GM18520 (cell line): ENCODE data around the gene DONSON.
A peak's percentile ranks its signal among the peaks of the same experiment; 100 is the strongest.

Experiments
- ATAC-seq: cut with Tn5 transposase; IDR thresholded peaks from one replicate; pipeline ENCODE4 v1.9.1; 2021; ENCODE audit not compliant: unreplicated experiment

DONSON gene

GRCh38 chr21:33542640-33543504 is 45.6 kb downstream of the DONSON start, which contains the start of gene SON:
TSS of gene SON (plus strand) at chr21:33543038. CDS start at chr21:33543093, 55 bp downstream.
- ATAC-seq: peak; percentile 90

DNA sequence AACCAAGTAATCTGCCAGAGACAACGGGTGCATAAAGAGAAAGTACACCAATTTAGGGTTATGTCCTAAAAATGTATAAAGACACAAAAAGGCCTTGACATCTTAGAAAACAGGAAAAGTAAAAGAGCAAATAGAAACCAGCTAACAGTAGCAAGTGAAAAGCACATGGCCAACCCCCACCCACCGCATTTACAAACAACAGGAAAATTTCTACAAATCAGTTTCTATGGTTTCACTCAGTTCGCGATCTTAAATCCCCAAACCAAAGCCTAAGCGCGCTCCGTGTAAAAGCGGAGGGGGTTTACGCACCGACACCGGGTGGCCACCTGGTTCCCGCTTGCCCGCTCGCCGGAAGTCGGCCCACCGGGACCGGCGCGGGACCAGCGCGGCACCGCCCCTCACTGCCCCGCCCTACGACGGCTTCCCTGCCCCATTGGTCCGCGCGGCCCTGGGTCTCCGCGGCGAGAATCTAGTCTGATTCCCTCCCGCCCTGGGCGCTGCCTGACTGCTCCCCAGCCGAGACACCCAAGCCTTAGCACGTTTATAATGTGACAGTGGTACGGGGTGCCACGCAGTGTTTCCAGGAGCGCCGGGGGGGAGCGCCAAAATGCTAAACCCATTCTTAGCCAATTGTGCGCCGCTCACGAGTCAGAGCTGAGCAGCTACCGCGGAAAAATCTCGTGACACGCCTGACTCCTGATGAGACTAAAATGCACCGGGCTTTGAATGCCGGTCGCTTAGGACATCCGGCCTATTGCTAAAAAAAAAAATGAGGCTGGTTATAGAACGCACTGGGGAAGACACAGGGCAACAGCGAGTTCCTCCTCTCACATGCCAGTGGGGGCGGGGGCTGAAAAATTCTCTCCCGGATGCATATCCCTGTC is 46.5 kb downstream of the DONSON start, which contains the start of gene GART:
GART (minus strand) TSS at position 362 of the 884 bp plus-strand sequence. CDS start 2,802 bp downstream, outside the sequence.
- peak; percentile 33 for ATAC-seq

DNA sequence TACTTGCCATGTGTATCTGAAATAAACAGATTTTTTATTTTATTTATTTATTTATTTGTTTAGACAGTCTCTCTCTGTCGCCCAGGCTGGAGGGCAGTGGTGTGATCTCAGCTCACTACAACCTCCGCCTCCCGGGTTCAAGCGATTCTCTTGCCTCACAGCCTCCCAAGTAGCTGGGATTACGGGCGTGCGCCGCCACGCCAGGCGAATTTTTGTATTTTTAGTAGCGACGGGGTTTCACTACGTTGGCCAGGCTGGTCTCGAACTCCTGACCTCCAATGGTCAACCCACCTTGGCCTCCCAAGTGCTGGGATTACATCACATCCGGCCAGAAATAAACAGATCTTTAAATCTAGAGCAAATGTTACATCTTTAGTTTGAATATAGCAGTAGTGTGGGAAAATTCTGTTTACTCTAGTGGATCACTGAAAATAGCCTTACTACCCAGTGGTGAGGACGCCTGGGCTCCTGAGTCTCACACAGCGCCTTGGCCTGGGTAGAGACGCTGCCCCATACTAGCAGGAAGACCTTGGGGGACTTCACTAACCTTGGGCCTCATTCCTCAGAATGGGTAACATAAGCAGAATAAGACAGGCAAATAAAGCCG is 47.3 kb downstream of the DONSON start:
- no peak for ATAC-seq

- ATAC-seq: no peak
Measured at GRCh38 chr21:33540711-33541104, 47.8 kb downstream of the DONSON start.

GRCh38 chr21:33539616-33540015 is 48.9 kb downstream of the DONSON start:
- ATAC-seq: no peak

GRCh38 chr21:33537212-33537611 is 51.3 kb downstream of the DONSON start:
- ATAC-seq: no peak

- ATAC-seq: no peak
Measured at GRCh38 chr21:33531007-33531406, 57.5 kb downstream of the DONSON start.
